H1 (cell line): ENCODE data around the gene BMX. TPM values are rescaled to one million over a fixed set of nuclear protein-coding genes. Genes with fewer than 3 reads are reported as not detected.

Experiments used
- CTCF ChIA-PET: fragments of 300-600 bp; sonication (Branson Sonifier 250); formaldehyde crosslinking; loops from one replicate; lab custom pipeline; 2021; ENCODE audit not compliant: partially characterized antibody; lab: Charles Lee
- POLR2A ChIA-PET: fragments of 300-600 bp; sonication (Branson Sonifier 250); formaldehyde crosslinking; loops from one replicate; lab custom pipeline; 2021; ENCODE audit warnings: inconsistent platforms; ENCODE audit not compliant: partially characterized antibody; lab: Charles Lee
- DNase-seq, 2 experiments: peaks; one replicate each; pipeline versions ENCODE4 v3.0.0 to v3.0.0-alpha.2; 2010 to 2022; ENCODE audit warnings: low spot score in 2 of 2, low read depth in 1 of 2, mixed read lengths in 1 of 2
- FAIRE-seq: peaks from 2 replicates; lab custom pipeline; 2011; peaks lifted over from hg19 to GRCh38; lab: Jason Lieb, UNC
- H2AFZ ChIP-seq: 2 replicates; pipeline ENCODE4 v1.8.1; 2012; ENCODE audit warnings: low read length, inconsistent platforms
- H2AK5ac ChIP-seq: 2 replicates; pipeline ENCODE4 v1.6.1; 2013; ENCODE audit warnings: low read depth, low read length
- H2BK120ac ChIP-seq: replicated peaks from 2 replicates; pipeline ENCODE3; 2013; ENCODE audit warnings: low read depth, low read length, inconsistent platforms
- H2BK12ac ChIP-seq: 2 replicates; pipeline ENCODE4 v1.6.1; 2013; ENCODE audit warnings: low read depth, low read length
- H2BK15ac ChIP-seq: 2 replicates; pipeline ENCODE4 v1.6.1; 2013; ENCODE audit warnings: low read length
- H2BK20ac ChIP-seq: 2 replicates; pipeline ENCODE4 v1.6.1; 2013; ENCODE audit warnings: low read length
- H2BK5ac ChIP-seq: 2 replicates; pipeline ENCODE4 v1.6.1; 2013; ENCODE audit warnings: low read depth, low read length
- H3K14ac ChIP-seq: 2 replicates; pipeline ENCODE4 v1.6.1; 2013; ENCODE audit warnings: inconsistent platforms; ENCODE audit not compliant: insufficient read length
- H3K18ac ChIP-seq: 2 replicates; pipeline ENCODE4 v1.6.1; 2013; ENCODE audit warnings: low read length; ENCODE audit errors: extremely low read depth
- H3K23ac ChIP-seq: 2 replicates; pipeline ENCODE4 v1.6.1; 2013; ENCODE audit warnings: inconsistent platforms; ENCODE audit not compliant: insufficient read length
- H3K23me2 ChIP-seq: 2 replicates; pipeline ENCODE4 v1.6.1; 2013; ENCODE audit warnings: low read depth, low read length
- H3K27ac ChIP-seq: 2 replicates; pipeline ENCODE4 v1.6.1; 2011; ENCODE audit warnings: low read depth, low read length, inconsistent platforms
- H3K27me3 ChIP-seq, 4 experiments: replicated peaks in 1 of 4; 1 replicate in 1 of 4; 2 replicates in 3 of 4; pipeline versions ENCODE4 v1.6.1 to v1.8.1; 2011 to 2013; ENCODE audit warnings: low read length in 3 of 4, mild to moderate bottlenecking in 3 of 4, inconsistent platforms in 2 of 4, mixed read lengths in 2 of 4, moderate library complexity in 1 of 4; ENCODE audit not compliant: control insufficient read depth in 3 of 4, insufficient read depth in 3 of 4; ENCODE audit errors: extremely low read depth in 1 of 4
- H3K36me3 ChIP-seq, 4 experiments: 2 replicates each; pipeline versions ENCODE4 v1.6.1 to v1.8.1; 2011 to 2013; ENCODE audit warnings: mild to moderate bottlenecking in 4 of 4, low read length in 3 of 4, moderate library complexity in 2 of 4, control low read depth in 1 of 4, inconsistent platforms in 1 of 4; ENCODE audit not compliant: insufficient read depth in 4 of 4, control insufficient read depth in 2 of 4
- H3K4ac ChIP-seq: replicated peaks from 2 replicates; pipeline ENCODE3; 2013; ENCODE audit warnings: low read length, low read depth, mixed read lengths, inconsistent platforms; ENCODE audit not compliant: insufficient read length
- H3K4me1 ChIP-seq, 4 experiments: replicated peaks in 1 of 4; 1 replicate in 1 of 4; 2 replicates in 3 of 4; pipeline versions ENCODE4 v1.6.1 to v1.8.1; 2011 to 2013; ENCODE audit warnings: low read length in 3 of 4, inconsistent platforms in 2 of 4, mixed read lengths in 1 of 4; ENCODE audit not compliant: insufficient read depth in 4 of 4, control insufficient read depth in 3 of 4
- H3K4me2 ChIP-seq, 2 experiments: 2 replicates each; pipeline versions ENCODE4 v1.6.1 to v1.8.1; 2011 to 2013; ENCODE audit warnings: low read depth in 2 of 2, low read length in 2 of 2, control low read depth in 1 of 2, inconsistent platforms in 1 of 2, mild to moderate bottlenecking in 1 of 2; ENCODE audit not compliant: insufficient read depth in 1 of 2
- H3K4me3 ChIP-seq, 4 experiments: fragments of 200-600, 300-600 bp in 1 of 4; sonication (generic), shearing (Covaris generic), sonication (Bioruptor Twin) in 1 of 4; 2 replicates each; pipeline versions ENCODE4 v1.5.1 to v1.8.1; 2011 to 2016; ENCODE audit warnings: low read length in 4 of 4, low read depth in 3 of 4, control low read depth in 2 of 4, inconsistent platforms in 2 of 4, mild to moderate bottlenecking in 2 of 4, mixed read lengths in 1 of 4, moderate library complexity in 1 of 4; ENCODE audit not compliant: insufficient read depth in 2 of 4; ENCODE audit errors: extremely low read depth in 1 of 4
- H3K56ac ChIP-seq: replicated peaks from 2 replicates; pipeline ENCODE3; 2013; ENCODE audit warnings: low read depth, mild to moderate bottlenecking, mixed read lengths, low read length, inconsistent platforms; ENCODE audit not compliant: insufficient read length
- H3K79me1 ChIP-seq: 2 replicates; pipeline ENCODE4 v1.6.1; 2013; ENCODE audit warnings: low read depth, low read length, control low read depth
- H3K79me2 ChIP-seq, 2 experiments: 2 replicates each; pipeline versions ENCODE4 v1.6.1 to v1.8.1; 2012 to 2013; ENCODE audit warnings: low read length in 2 of 2, mild to moderate bottlenecking in 2 of 2, inconsistent platforms in 1 of 2; ENCODE audit not compliant: insufficient read depth in 2 of 2, control insufficient read depth in 1 of 2
- H3K9ac ChIP-seq, 4 experiments: replicated peaks in 1 of 4; 1 replicate in 1 of 4; 2 replicates in 3 of 4; pipeline versions ENCODE4 v1.6.1 to v1.8.1; 2011 to 2013; ENCODE audit warnings: low read depth in 3 of 4, low read length in 3 of 4, control low read depth in 2 of 4, mild to moderate bottlenecking in 2 of 4, moderate library complexity in 2 of 4, inconsistent platforms in 1 of 4; ENCODE audit errors: extremely low read depth in 1 of 4
- H3K9me3 ChIP-seq, 2 experiments: 2 replicates each; pipeline versions ENCODE4 v1.6.1 to v1.8.1; 2012 to 2013; ENCODE audit warnings: mild to moderate bottlenecking in 2 of 2, moderate library complexity in 2 of 2, control low read depth in 1 of 2, inconsistent platforms in 1 of 2, low read depth in 1 of 2, low read length in 1 of 2, mixed read lengths in 1 of 2; ENCODE audit not compliant: insufficient read depth in 2 of 2
- H4K20me1 ChIP-seq, 2 experiments: replicated peaks in 1 of 2; 2 replicates each; pipeline versions ENCODE3 to v1.8.1; 2011 to 2013; ENCODE audit warnings: inconsistent platforms in 2 of 2, low read length in 2 of 2, mild to moderate bottlenecking in 1 of 2; ENCODE audit not compliant: insufficient read depth in 2 of 2, control insufficient read depth in 1 of 2
- H4K5ac ChIP-seq: 2 replicates; pipeline ENCODE4 v1.6.1; 2013; ENCODE audit warnings: low read length, low read depth, mixed read lengths, inconsistent platforms; ENCODE audit not compliant: insufficient read length
- H4K8ac ChIP-seq: 2 replicates; pipeline ENCODE4 v1.8.0; 2013; ENCODE audit warnings: mild to moderate bottlenecking, moderate library complexity, low read length, inconsistent platforms; ENCODE audit not compliant: insufficient read depth; ENCODE audit errors: extremely low read depth
- H4K91ac ChIP-seq: replicated peaks from 2 replicates; pipeline ENCODE3; 2013; ENCODE audit warnings: low read length, mixed read lengths, inconsistent platforms; ENCODE audit not compliant: insufficient read length
- JUND ChIP-seq: IDR thresholded peaks from 2 replicates; pipeline ENCODE4 v1.6.1; 2011; ENCODE audit warnings: mild to moderate bottlenecking, improper control_type of control experiment, low read length
- KDM5A ChIP-seq: fragments of 200-600 bp; IDR thresholded peaks from 2 replicates; pipeline ENCODE4 v1.7.1; 2012; ENCODE audit warnings: mild to moderate bottlenecking, low read length, inconsistent platforms, mixed read lengths
- POU5F1 ChIP-seq: IDR thresholded peaks from 2 replicates; pipeline ENCODE4 v1.6.1; 2011; ENCODE audit warnings: low read depth, mild to moderate bottlenecking, low read length, moderate library complexity
- RBBP5 ChIP-seq: IDR thresholded peaks from 2 replicates; pipeline ENCODE4 v1.7.1; 2012; ENCODE audit warnings: low read depth, mild to moderate bottlenecking, inconsistent platforms, low read length, moderate library complexity, borderline replicate concordance
- WGBS, 2 experiments: shearing (Covaris generic) in 1 of 2; methylation state at CpG; one replicate each; pipeline versions ENCODE4 v1.1.6 to v1.1.7; 2013 to 2015; ENCODE audit warnings: low lambda C conversion rate in 2 of 2, mixed read lengths in 2 of 2, inconsistent platforms in 1 of 2, low coverage in 1 of 2, missing lambda C conversion rate in 1 of 2; ENCODE audit not compliant: insufficient replicate concordance in 2 of 2, insufficient coverage in 1 of 2, insufficient read length in 1 of 2; ENCODE audit errors: extremely low coverage in 1 of 2, missing lambda C conversion rate in 1 of 2; 5-methylcytosine and 5-hydroxymethylcytosine counted together
- polyA plus RNA-seq, 7 experiments: library from polyadenylated mRNA; depleted of rRNA in 3 of 7; stranded (reverse) in 5 of 7; unstranded in 2 of 7; fragments of >200 nt in 5 of 7; fragments of 200-250 nt in 2 of 7; gene quantifications; 1 replicate in 5 of 7; 2 replicates in 1 of 7; 4 replicates in 1 of 7; pipeline versions ENCODE4 v1.2.1 to v1.2.3, GENCODE V29; 2011 to 2013; ENCODE audit warnings: missing spikeins in 2 of 7, mixed read lengths in 2 of 7
- total RNA-seq: library from RNA; stranded (reverse); fragmentation: NEBNext Ultra II Directional; extraction: Animal tissue kit (Norgen Biotek cat#: 25700); gene quantifications from 2 replicates; pipeline ENCODE4 v1.2.1, GENCODE V29; 2021
- TF ChIP-seq, protein P1 (sequence below): IDR thresholded peaks from 2 replicates; pipeline ENCODE4 v1.6.1; 2012; ENCODE audit warnings: inconsistent platforms
- TF ChIP-seq, protein P2 (sequence below): IDR thresholded peaks from 2 replicates; pipeline ENCODE4 v1.6.1; 2012; ENCODE audit warnings: low read length, inconsistent platforms

Gene BMX
- total and polyA plus RNA-seq, 2 of the 8 experiments (the other 6 are each of a cell fraction or from before 2014, with no cell fraction given): not detected

DNA sequence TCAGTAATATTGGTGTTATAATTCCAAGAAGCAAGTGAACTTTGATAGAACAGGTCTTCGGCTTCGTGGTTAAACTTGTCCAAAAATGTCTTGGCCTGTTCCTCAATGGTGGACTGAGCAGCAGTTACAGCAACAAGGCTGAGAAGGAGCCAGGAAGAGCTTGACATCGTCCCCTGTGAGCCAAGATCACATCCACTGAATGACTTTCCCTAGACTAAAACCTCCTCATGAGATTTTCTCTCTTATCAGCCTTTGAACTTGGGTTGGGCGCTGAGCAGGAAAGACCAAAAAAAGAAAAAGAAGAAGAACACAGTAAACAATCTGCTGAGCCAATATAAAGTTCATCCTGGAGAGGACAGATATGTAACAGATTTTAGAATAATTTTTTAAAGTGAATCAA lies 100.1 kb downstream of the BMX start, which contains the start of gene ACE2:
TSS of gene ACE2 (minus strand) at position 216 of the 400 bp plus-strand sequence. CDS start at position 167, 49 bp downstream.
- Histone ChIP-seq H3K79me1 (no peaks in the 10 kb centered on the region), H2BK5ac (no peak within 1 kb of the TSS), H3K23ac (no peak within 1 kb of the TSS), H3K4me2 (no peak within 1 kb of the TSS), H3K23me2 (no peaks in the 10 kb centered on the region), H2BK12ac (no peak within 1 kb of the TSS), H3K9ac (no peak within 1 kb of the TSS), H4K20me1 (no peaks in the 10 kb centered on the region), H4K91ac (no peak within 1 kb of the TSS), H3K4ac (no peak within 1 kb of the TSS), H2BK15ac (no peak within 1 kb of the TSS), H4K5ac (no peak within 1 kb of the TSS), H3K27ac (no peak within 1 kb of the TSS), H3K4me1 (no peaks in the 10 kb centered on the region), H3K18ac (no peak within 1 kb of the TSS), H2BK120ac (no peak within 1 kb of the TSS), H2BK20ac (no peak within 1 kb of the TSS), H3K79me2 (no peaks in the 10 kb centered on the region), H4K8ac (no peak within 1 kb of the TSS), H2AFZ (no peak within 1 kb of the TSS), H3K27me3 (no peaks in the 10 kb centered on the region), H3K56ac (no peak within 1 kb of the TSS), H3K36me3 (no peaks in the 10 kb centered on the region), H3K4me3 (no peak within 1 kb of the TSS), H2AK5ac (no peak within 1 kb of the TSS), H3K9me3 (no peaks in the 10 kb centered on the region), H3K14ac (no peak within 1 kb of the TSS)
- POLR2A ChIA-PET: no interaction called here
- CTCF ChIA-PET: interaction anchor here (1.0 kb wide), 1 partner anchor 48 kb away, joined by 3 read pairs; no protein-coding TSS in a partner anchor
- DNase-seq: no peak
- WGBS, 2 experiments: 75% methylated on average over 2 of the region's 4 CpGs; no CpG with 5 or more reads in 1 of the 2 experiments
- TF ChIP-seq, protein P1, sequence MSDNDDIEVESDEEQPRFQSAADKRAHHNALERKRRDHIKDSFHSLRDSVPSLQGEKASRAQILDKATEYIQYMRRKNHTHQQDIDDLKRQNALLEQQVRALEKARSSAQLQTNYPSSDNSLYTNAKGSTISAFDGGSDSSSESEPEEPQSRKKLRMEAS: no peak
- TF ChIP-seq POU5F1: no peak
- no peak for TF ChIP-seq JUND
- no peak for TF ChIP-seq KDM5A
- TF ChIP-seq, protein P2, sequence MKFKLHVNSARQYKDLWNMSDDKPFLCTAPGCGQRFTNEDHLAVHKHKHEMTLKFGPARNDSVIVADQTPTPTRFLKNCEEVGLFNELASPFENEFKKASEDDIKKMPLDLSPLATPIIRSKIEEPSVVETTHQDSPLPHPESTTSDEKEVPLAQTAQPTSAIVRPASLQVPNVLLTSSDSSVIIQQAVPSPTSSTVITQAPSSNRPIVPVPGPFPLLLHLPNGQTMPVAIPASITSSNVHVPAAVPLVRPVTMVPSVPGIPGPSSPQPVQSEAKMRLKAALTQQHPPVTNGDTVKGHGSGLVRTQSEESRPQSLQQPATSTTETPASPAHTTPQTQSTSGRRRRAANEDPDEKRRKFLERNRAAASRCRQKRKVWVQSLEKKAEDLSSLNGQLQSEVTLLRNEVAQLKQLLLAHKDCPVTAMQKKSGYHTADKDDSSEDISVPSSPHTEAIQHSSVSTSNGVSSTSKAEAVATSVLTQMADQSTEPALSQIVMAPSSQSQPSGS: no peak
- TF ChIP-seq RBBP5: no peak
- FAIRE-seq: no peak
